ENCODE results near the gene USP46. TPM values are rescaled to one million over a fixed set of nuclear protein-coding genes. Genes with fewer than 3 reads are reported as not detected.

The USP46 gene
- total RNA-seq, 1 donor from 2014 or later: 18.3 TPM

- DNase-seq (ENCODE audit: low spot score): no peak
These were observed 1.8 kb downstream of the USP46 start for GRCh38 chr4:52657292-52657617.

GRCh38 chr4:52655506-52655905 is 3.6 kb downstream of the USP46 start:
- no peak for DNase-seq (ENCODE audit: low spot score)

GRCh38 chr4:52651996-52652672 is 7.0 kb downstream of the USP46 start:
- no peak for DNase-seq (ENCODE audit: low spot score)

GRCh38 chr4:52648836-52649235 is 10.3 kb downstream of the USP46 start:
- DNase-seq (ENCODE audit: low spot score): no peak

GRCh38 chr4:52646741-52647140 is 12.4 kb downstream of the USP46 start:
- DNase-seq (ENCODE audit: low spot score): no peak

GRCh38 chr4:52646096-52646495 is 13.0 kb downstream of the USP46 start:
- no peak for DNase-seq (ENCODE audit: low spot score)

- DNase-seq (ENCODE audit: low spot score): no peak
These were observed 13.8 kb downstream of the USP46 start for GRCh38 chr4:52645300-52645699.

GRCh38 chr4:52643785-52644244 is 15.3 kb downstream of the USP46 start:
- no peak for DNase-seq (ENCODE audit: low spot score)

GRCh38 chr4:52643190-52643589 is 15.9 kb downstream of the USP46 start:
- DNase-seq (ENCODE audit: low spot score): no peak

GRCh38 chr4:52641854-52642563 is 17.1 kb downstream of the USP46 start:
- no peak for DNase-seq (ENCODE audit: low spot score)

- DNase-seq (ENCODE audit: low spot score): no peak
These were observed 18.1 kb downstream of the USP46 start for GRCh38 chr4:52640808-52641565.

- DNase-seq (ENCODE audit: low spot score): no peak
These were observed 20.4 kb downstream of the USP46 start for GRCh38 chr4:52638717-52639116.

GRCh38 chr4:52637116-52637515 is 22.0 kb downstream of the USP46 start:
- DNase-seq (ENCODE audit: low spot score): no peak

- no peak for DNase-seq (ENCODE audit: low spot score)
These were observed 23.5 kb downstream of the USP46 start for GRCh38 chr4:52635560-52635959.

GRCh38 chr4:52635130-52635529 is 24.0 kb downstream of the USP46 start:
- no peak for DNase-seq (ENCODE audit: low spot score)

GRCh38 chr4:52633846-52634245 is 25.3 kb downstream of the USP46 start:
- no peak for DNase-seq (ENCODE audit: low spot score)

- DNase-seq (ENCODE audit: low spot score): no peak
These were observed 30.1 kb downstream of the USP46 start for GRCh38 chr4:52628974-52629373.

- DNase-seq (ENCODE audit: low spot score): no peak
These were observed 30.6 kb downstream of the USP46 start for GRCh38 chr4:52628543-52628942.

- DNase-seq (ENCODE audit: low spot score): no peak
These were observed 31.2 kb downstream of the USP46 start for GRCh38 chr4:52627876-52628275.

GRCh38 chr4:52625216-52625615 is 33.9 kb downstream of the USP46 start:
- DNase-seq (ENCODE audit: low spot score): no peak

GRCh38 chr4:52622564-52622963 is 36.5 kb downstream of the USP46 start:
- DNase-seq (ENCODE audit: low spot score): no peak

- DNase-seq (ENCODE audit: low spot score): no peak
These were observed 37.5 kb downstream of the USP46 start for GRCh38 chr4:52621567-52621966.
